HFFc6 (cell line): ENCODE results near the gene PRDM16. TPM values are rescaled to one million over a fixed set of nuclear protein-coding genes. Genes with fewer than 3 reads are reported as not detected.

Experiments
- DNase-seq: peaks from one replicate; pipeline ENCODE4 v3.0.0-alpha.2; 2018
- H3K27ac Mint-ChIP-seq: 2 replicates; pipeline ENCODE4 v1.8.0; 2020; ENCODE audit warnings: mild to moderate bottlenecking, mixed read lengths
- H3K27me3 Mint-ChIP-seq: 2 replicates; pipeline ENCODE4 v1.8.0; 2021; ENCODE audit warnings: mild to moderate bottlenecking, moderate library complexity, mixed read lengths; ENCODE audit not compliant: insufficient read depth
- H3K36me3 Mint-ChIP-seq: 2 replicates; pipeline ENCODE4 v1.8.0; 2021; ENCODE audit warnings: low read depth, mixed read lengths
- H3K4me1 Mint-ChIP-seq: 2 replicates; pipeline ENCODE4 v1.8.0; 2020; ENCODE audit warnings: low read depth, mixed read lengths
- H3K4me3 Mint-ChIP-seq: 2 replicates; pipeline ENCODE4 v1.8.0; 2020; ENCODE audit warnings: mild to moderate bottlenecking, moderate library complexity, mixed read lengths
- H3K9me3 Mint-ChIP-seq: 2 replicates; pipeline ENCODE4 v1.8.0; 2020; ENCODE audit warnings: mild to moderate bottlenecking, mixed read lengths
- total RNA-seq, 6 experiments: library from RNA; stranded (reverse); fragmentation: NEBNext Ultra II Directional; extraction: Animal tissue kit (Norgen Biotek cat#: 25700); gene quantifications; 2 replicates in 1 of 6; 3 replicates in 5 of 6; pipeline ENCODE4 v1.2.3, GENCODE V29; 2021
- TF ChIP-seq, protein P1 (sequence below): fragments of 200-600 bp; sonication (generic); IDR thresholded peaks from 2 replicates; pipeline ENCODE4 v1.5.0; 2021; ENCODE audit warnings: antibody characterized with exemption, mild to moderate bottlenecking

PRDM16 gene
- total RNA-seq, 6 experiments from 2014 or later: not detected

DNA sequence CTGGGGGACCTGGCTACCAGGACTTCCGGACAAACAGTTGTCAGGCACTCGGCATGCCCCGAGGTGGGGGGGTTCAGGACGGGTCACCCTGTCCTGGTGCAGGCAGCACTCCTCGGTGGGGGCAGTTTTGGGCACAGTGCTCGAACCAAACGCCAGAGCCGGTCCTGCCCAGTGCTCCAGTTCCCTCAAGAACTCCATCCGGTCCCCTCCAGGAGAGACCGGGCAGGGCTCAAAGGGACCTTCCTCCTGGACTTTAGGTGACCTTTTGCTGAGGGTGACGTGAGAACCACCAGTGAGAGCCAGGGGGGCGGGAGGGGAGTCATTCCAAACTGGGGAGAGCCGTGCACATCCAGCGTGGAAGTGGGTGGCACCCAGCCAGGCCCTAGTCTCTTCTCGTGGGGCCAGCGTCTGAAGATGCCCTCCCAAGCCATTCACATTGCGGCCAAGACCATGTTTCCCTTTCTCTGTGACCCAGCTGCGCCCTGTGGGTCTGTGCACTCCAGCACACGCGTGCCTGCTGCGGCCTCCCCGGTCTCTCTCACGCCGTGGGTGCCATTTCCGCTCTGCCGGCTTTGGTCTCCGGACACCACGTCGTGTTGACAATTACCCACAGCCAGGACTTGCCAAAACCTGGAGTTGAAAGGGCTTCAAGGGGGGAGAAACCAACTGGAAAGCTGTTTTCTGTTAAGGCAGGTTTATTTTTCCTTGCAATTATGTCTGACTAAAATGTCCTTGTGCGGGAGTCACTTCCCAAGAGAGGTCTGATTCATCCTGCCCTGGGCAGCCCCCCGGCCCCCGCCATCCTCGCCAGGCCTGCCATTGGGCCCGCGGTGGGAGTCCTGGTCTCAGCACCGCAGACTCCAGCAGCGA lies 206.7 kb downstream of the PRDM16 start:
- no peaks in the 10 kb centered on the region for H3K4me1 Mint-ChIP-seq
- H3K9me3 Mint-ChIP-seq: no peaks in the 10 kb centered on the region; the same call in 1 of the 2 replicates
- no peaks in the 10 kb centered on the region for H3K36me3 Mint-ChIP-seq
- H3K4me3 Mint-ChIP-seq: no peak overlapping the region
- H3K27ac Mint-ChIP-seq: no peak overlapping the region
- no peak for DNase-seq
- TF ChIP-seq, protein P1, sequence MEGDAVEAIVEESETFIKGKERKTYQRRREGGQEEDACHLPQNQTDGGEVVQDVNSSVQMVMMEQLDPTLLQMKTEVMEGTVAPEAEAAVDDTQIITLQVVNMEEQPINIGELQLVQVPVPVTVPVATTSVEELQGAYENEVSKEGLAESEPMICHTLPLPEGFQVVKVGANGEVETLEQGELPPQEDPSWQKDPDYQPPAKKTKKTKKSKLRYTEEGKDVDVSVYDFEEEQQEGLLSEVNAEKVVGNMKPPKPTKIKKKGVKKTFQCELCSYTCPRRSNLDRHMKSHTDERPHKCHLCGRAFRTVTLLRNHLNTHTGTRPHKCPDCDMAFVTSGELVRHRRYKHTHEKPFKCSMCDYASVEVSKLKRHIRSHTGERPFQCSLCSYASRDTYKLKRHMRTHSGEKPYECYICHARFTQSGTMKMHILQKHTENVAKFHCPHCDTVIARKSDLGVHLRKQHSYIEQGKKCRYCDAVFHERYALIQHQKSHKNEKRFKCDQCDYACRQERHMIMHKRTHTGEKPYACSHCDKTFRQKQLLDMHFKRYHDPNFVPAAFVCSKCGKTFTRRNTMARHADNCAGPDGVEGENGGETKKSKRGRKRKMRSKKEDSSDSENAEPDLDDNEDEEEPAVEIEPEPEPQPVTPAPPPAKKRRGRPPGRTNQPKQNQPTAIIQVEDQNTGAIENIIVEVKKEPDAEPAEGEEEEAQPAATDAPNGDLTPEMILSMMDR: no peak
- H3K27me3 Mint-ChIP-seq: peaks cover 28% of the 10 kb centered on the region

DNA sequence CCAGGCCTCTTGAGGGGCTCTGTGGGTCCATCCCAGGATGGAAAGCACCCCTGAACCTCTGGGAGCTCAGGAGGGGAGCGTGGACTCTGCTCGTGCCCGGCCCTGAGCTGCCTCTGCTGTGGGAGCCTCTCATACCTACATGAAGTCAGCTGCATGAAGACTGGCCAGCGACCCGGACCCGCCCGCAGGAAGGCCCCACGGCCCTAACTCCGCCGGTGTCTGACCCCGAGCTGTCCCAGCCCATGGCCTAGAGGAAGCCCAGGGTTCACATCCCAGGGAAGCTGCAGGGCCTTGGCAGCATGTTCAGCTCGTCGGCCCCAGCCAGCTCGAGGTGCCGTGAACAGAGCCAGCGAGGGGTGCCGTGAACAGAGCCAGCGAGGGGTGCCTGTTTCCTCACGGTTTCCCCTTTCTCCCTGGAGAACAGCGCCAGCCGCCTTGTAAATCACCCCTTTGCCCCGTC lies 207.4 kb downstream of the PRDM16 start:
- Mint-ChIP-seq H3K4me1 (no peaks in the 10 kb centered on the region), H3K27ac (no peak overlapping the region), H3K4me3 (no peak overlapping the region), H3K9me3 (no peaks in the 10 kb centered on the region), H3K27me3 (peaks cover 33% of the 10 kb centered on the region), H3K36me3 (no peaks in the 10 kb centered on the region)
- no peak for DNase-seq
- TF ChIP-seq, protein P1: no peak

DNA sequence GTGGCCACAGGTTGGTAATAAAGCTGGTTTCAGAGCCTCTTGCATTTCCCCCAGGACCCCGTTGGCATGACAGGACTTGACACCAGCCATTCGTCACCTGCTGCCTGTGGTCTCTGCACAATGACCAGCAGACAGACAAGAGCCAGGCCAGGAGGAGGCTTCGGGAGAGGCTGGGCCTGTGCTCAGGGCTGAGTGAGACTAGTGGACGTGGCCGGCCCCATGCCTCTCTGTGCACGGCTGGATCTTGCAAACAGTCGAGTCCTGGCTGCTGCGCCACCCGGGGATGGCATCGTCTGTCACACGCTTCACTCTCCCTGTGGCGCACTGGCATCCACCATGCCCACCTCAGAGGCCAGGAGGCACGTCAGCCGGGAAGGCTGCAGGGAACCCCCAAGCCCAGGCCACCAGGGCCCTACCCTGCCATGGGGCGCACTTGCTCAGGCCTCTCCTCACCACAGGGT lies 208.0 kb downstream of the PRDM16 start:
- Mint-ChIP-seq H3K36me3 (no peaks in the 10 kb centered on the region), H3K4me3 (no peak overlapping the region), H3K9me3 (no peaks in the 10 kb centered on the region), H3K27ac (no peak overlapping the region), H3K4me1 (no peaks in the 10 kb centered on the region), H3K27me3 (peaks cover 31% of the 10 kb centered on the region)
- DNase-seq: no peak
- TF ChIP-seq, protein P1: no peak

DNA sequence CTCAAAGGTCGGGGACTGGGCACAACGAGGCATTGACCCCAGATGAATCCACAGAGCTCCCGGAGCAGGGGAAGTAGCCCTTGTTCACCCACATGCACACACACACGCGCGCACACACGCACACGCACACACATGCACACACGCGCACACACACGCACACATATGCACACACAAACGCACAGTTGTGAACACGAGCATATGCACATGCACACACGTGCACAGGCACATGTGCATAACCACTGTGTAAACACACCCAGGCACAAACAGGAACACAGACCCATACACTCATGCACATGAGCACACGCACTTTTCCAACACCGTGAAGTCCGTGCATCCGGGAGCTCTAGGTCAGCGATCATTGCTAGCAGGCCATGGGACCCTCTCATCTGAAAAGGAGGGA lies 208.6 kb downstream of the PRDM16 start:
- H3K36me3 Mint-ChIP-seq: no peaks in the 10 kb centered on the region
- TF ChIP-seq, protein P1: no peak
- no peaks in the 10 kb centered on the region for H3K9me3 Mint-ChIP-seq
- no peaks in the 10 kb centered on the region for H3K4me1 Mint-ChIP-seq
- peaks cover 31% of the 10 kb centered on the region for H3K27me3 Mint-ChIP-seq
- DNase-seq: no peak
- H3K27ac Mint-ChIP-seq: no peak overlapping the region
- H3K4me3 Mint-ChIP-seq: no peak overlapping the region

DNA sequence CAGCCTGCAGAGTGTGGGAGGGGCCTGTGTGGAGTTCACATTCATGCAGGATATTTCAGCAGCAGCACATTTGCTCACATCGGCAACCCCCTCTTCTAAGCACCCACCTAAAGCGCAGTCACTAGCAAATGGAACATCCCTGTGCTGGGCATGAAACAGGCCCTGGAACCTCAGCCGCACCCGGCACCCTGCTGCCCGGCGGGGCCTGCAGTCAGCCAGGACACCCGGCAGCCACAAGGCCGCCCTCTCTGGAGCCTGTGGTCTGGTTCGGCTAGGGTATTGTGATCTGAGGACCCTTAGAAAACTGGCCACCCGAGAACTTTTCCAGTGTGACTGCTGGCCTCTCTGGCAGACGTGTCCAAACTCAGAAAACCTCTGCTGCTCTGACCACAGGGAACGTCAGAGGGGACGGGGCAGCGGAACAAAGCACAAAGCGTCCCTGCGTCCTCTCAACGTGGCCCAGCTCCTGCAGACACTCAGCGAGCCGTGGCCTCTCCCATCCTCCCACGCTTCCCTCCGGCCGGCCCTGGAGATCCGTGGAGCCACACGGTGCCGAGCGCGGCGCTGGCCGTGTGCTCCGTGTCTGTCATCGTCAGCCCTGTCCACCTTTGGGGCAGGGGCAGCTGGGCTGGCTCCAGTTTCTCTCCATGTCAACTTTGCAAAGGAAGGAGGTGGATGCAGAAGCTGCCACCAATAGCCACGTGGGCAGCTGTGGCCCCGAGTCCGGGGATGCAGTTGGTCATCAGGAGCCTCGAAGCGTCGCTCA lies 209.6 kb downstream of the PRDM16 start:
- Mint-ChIP-seq H3K27me3 (peaks cover 35% of the 10 kb centered on the region), H3K4me3 (no peak overlapping the region), H3K9me3 (no peaks in the 10 kb centered on the region), H3K4me1 (no peaks in the 10 kb centered on the region), H3K27ac (no peak overlapping the region), H3K36me3 (no peaks in the 10 kb centered on the region)
- TF ChIP-seq, protein P1: no peak
- no peak for DNase-seq
